GM19351 (cell line): Measurements from ENCODE around the gene GRIK3.

ENCODE experiments used
- ATAC-seq: cut with Tn5 transposase; IDR thresholded peaks from one replicate; pipeline ENCODE4 v1.9.1; 2021; ENCODE audit warnings: mild to moderate bottlenecking, moderate library complexity; ENCODE audit not compliant: unreplicated experiment

The GRIK3 gene

GRCh38 chr1:36984026-36984425, 50.3 kb downstream of the GRIK3 start:
- ATAC-seq, result no peak

GRCh38 chr1:36982709-36983108, 51.6 kb downstream of the GRIK3 start:
- ATAC-seq, result no peak

GRCh38 chr1:36981771-36982622, 52.3 kb downstream of the GRIK3 start:
- no peak for ATAC-seq

- no peak for ATAC-seq
These were observed 53.2 kb downstream of the GRIK3 start for GRCh38 chr1:36981126-36981525.

- ATAC-seq, result no peak
These were observed 56.4 kb downstream of the GRIK3 start for GRCh38 chr1:36977731-36978406.

- no peak for ATAC-seq
These were observed 58.7 kb downstream of the GRIK3 start for GRCh38 chr1:36975642-36976041.

GRCh38 chr1:36973056-36973455, 61.3 kb downstream of the GRIK3 start:
- ATAC-seq, result no peak

- ATAC-seq, result no peak
These were observed 62.3 kb downstream of the GRIK3 start for GRCh38 chr1:36971852-36972618.

GRCh38 chr1:36968730-36969129, 65.6 kb downstream of the GRIK3 start:
- no peak for ATAC-seq

GRCh38 chr1:36966242-36966641, 68.1 kb downstream of the GRIK3 start:
- no peak for ATAC-seq

- ATAC-seq, result no peak
These were observed 68.8 kb downstream of the GRIK3 start for GRCh38 chr1:36965275-36966159.

GRCh38 chr1:36964830-36965229, 69.5 kb downstream of the GRIK3 start:
- no peak for ATAC-seq

- ATAC-seq, result no peak
These were observed 71.3 kb downstream of the GRIK3 start for GRCh38 chr1:36963006-36963405.

- ATAC-seq, result no peak
These were observed 73.2 kb downstream of the GRIK3 start for GRCh38 chr1:36961062-36961615.

GRCh38 chr1:36956570-36956969, 77.7 kb downstream of the GRIK3 start:
- ATAC-seq, result no peak

GRCh38 chr1:36955016-36955415, 79.3 kb downstream of the GRIK3 start:
- no peak for ATAC-seq

- no peak for ATAC-seq
These were observed 81.3 kb downstream of the GRIK3 start for GRCh38 chr1:36953061-36953460.

GRCh38 chr1:36951761-36952160, 82.6 kb downstream of the GRIK3 start:
- ATAC-seq, result no peak

- no peak for ATAC-seq
These were observed 83.0 kb downstream of the GRIK3 start for GRCh38 chr1:36951292-36951750.

GRCh38 chr1:36950604-36951291, 83.6 kb downstream of the GRIK3 start:
- ATAC-seq, result no peak
